HCT116 (cell line): ENCODE data around the gene NSF.

Experiments used
- EZH2 ChIP-seq: fragments of 200-600 bp; sonication (generic); IDR thresholded peaks from 2 replicates; pipeline ENCODE4 v1.6.1; 2017; ENCODE audit warnings: antibody characterized with exemption, mixed run types
- POLR2A ChIP-seq: IDR thresholded peaks from 2 replicates; pipeline ENCODE4 v1.7.0; 2011; ENCODE audit warnings: borderline replicate concordance; ENCODE audit not compliant: insufficient read depth, insufficient read length; ENCODE audit errors: extremely low read depth
- POLR2AphosphoS5 ChIP-seq: IDR thresholded peaks from 2 replicates; pipeline ENCODE4 v1.6.1; 2011; ENCODE audit warnings: mild to moderate bottlenecking, low read depth, low read length, moderate library complexity
- REST ChIP-seq: IDR thresholded peaks from 2 replicates; pipeline ENCODE4 v1.6.1; 2012; ENCODE audit warnings: low read depth
- ZBTB33 ChIP-seq: IDR thresholded peaks from 2 replicates; pipeline ENCODE4 v1.6.1; 2011; ENCODE audit warnings: mild to moderate bottlenecking, low read length, moderate library complexity; ENCODE audit not compliant: insufficient replicate concordance; ENCODE audit errors: extremely low read depth
- ZNF274 ChIP-seq: fragments of 200-500 bp; sonication (Bioruptor generic); IDR thresholded peaks from 2 replicates; pipeline ENCODE4 v1.6.1; 2014; ENCODE audit warnings: mild to moderate bottlenecking, low read depth, low read length, inconsistent platforms
- TF ChIP-seq, protein P1 (sequence below), 3 experiments: fragments of 200-600 bp in 1 of 3; sonication (generic) in 1 of 3; IDR thresholded peaks in 2 of 3; conservative IDR thresholded peaks in 1 of 3; 2 replicates each; pipeline ENCODE4 v1.5.1; 2012 to 2017; ENCODE audit warnings: low read depth in 2 of 3, low read length in 2 of 3, antibody characterized with exemption in 1 of 3, borderline replicate concordance in 1 of 3, control low read depth in 1 of 3, mild to moderate bottlenecking in 1 of 3, mixed read lengths in 1 of 3, mixed run types in 1 of 3, moderate library complexity in 1 of 3; ENCODE audit not compliant: insufficient read depth in 1 of 3

GRCh38 chr17:46758614-46759013, 168.1 kb downstream of the NSF start:
- TF ChIP-seq EZH2 (no peak), POLR2AphosphoS5 (no peak), POLR2A (no peak), REST (no peak), ZBTB33 (no peak), ZNF274 (no peak)
- TF ChIP-seq, protein P1, sequence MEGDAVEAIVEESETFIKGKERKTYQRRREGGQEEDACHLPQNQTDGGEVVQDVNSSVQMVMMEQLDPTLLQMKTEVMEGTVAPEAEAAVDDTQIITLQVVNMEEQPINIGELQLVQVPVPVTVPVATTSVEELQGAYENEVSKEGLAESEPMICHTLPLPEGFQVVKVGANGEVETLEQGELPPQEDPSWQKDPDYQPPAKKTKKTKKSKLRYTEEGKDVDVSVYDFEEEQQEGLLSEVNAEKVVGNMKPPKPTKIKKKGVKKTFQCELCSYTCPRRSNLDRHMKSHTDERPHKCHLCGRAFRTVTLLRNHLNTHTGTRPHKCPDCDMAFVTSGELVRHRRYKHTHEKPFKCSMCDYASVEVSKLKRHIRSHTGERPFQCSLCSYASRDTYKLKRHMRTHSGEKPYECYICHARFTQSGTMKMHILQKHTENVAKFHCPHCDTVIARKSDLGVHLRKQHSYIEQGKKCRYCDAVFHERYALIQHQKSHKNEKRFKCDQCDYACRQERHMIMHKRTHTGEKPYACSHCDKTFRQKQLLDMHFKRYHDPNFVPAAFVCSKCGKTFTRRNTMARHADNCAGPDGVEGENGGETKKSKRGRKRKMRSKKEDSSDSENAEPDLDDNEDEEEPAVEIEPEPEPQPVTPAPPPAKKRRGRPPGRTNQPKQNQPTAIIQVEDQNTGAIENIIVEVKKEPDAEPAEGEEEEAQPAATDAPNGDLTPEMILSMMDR (IDR thresholded peaks at IDR 0.05 in 2 of 3, conservative IDR thresholded peaks at IDR 0.05 in 1 of 3; ENCODE audit: borderline replicate concordance in 1 of 3, insufficient read depth in 1 of 3, low read depth in 2 of 3, low read length in 2 of 3), result no peak
